Effector memory CD8-positive, alpha-beta T cell (primary cell): ENCODE measurements around the gene WFDC11.

Experiments
- ATAC-seq: fragments of 150-1000 bp; cut with Tn5 transposase; replicated peaks from 2 replicates; pipeline ENCODE4 v1.10.0; 2021; ENCODE audit warnings: mild to moderate bottlenecking, moderate library complexity
- DNase-seq, 3 experiments: peaks; one replicate each; pipeline ENCODE4 v3.0.0; 2021
- H3K27ac Mint-ChIP-seq, 2 donors: one replicate each; pipeline ENCODE4 v1.8.0; 2022; ENCODE audit warnings: mild to moderate bottlenecking in 2 of 2, mixed read lengths in 2 of 2, moderate library complexity in 2 of 2
- H3K27me3 Mint-ChIP-seq, 2 donors: one replicate each; pipeline ENCODE4 v1.8.0; 2022; ENCODE audit warnings: mixed read lengths in 2 of 2
- H3K36me3 Mint-ChIP-seq: one replicate; pipeline ENCODE4 v1.8.0; 2022; ENCODE audit warnings: mild to moderate bottlenecking, moderate library complexity, mixed read lengths; ENCODE audit not compliant: insufficient read depth
- H3K4me1 Mint-ChIP-seq, 2 donors: one replicate each; pipeline ENCODE4 v1.8.0; 2022; ENCODE audit warnings: low read depth in 2 of 2, mixed read lengths in 2 of 2
- H3K4me3 Mint-ChIP-seq, 2 donors: one replicate each; pipeline ENCODE4 v1.8.0; 2022; ENCODE audit warnings: mild to moderate bottlenecking in 2 of 2, mixed read lengths in 2 of 2, moderate library complexity in 2 of 2
- H3K9me3 Mint-ChIP-seq, 2 donors: one replicate each; pipeline ENCODE4 v1.8.0; 2022; ENCODE audit warnings: mixed read lengths in 2 of 2

The WFDC11 gene

GRCh38 chr20:45607810-45608209 is 62.2 kb downstream of the WFDC11 start:
- H3K9me3 Mint-ChIP-seq: peaks cover 2 to 8% of the 10 kb centered on the region in 2 donors
- peaks cover 46 to 53% of the 10 kb centered on the region in 2 donors for H3K27me3 Mint-ChIP-seq
- ATAC-seq: no peak
- H3K27ac Mint-ChIP-seq: no peak overlapping the region
- H3K4me1 Mint-ChIP-seq: no peaks in the 10 kb centered on the region
- DNase-seq: no peak
- no peak overlapping the region for H3K4me3 Mint-ChIP-seq
- no peaks in the 10 kb centered on the region for H3K36me3 Mint-ChIP-seq
